Lung microvascular endothelial cell (primary cell): ENCODE measurements around the gene MEPE. TPM values are rescaled to one million over a fixed set of nuclear protein-coding genes. Genes with fewer than 3 reads are reported as not detected.
"Not testable (repeated sequence)": the region's sequence is repeated elsewhere in the genome, so short reads cannot be mapped to it uniquely, and the experiment has no call there.

Source experiments
- DNase-seq, 2 donors: peaks; one replicate each; pipeline versions ENCODE4 v3.0.0 to v3.0.0-alpha.2; 2010; ENCODE audit warnings: low read depth in 2 of 2
- total RNA-seq: library from RNA; depleted of rRNA; stranded (reverse); fragments of >200 nt; gene quantifications from 2 replicates; pipeline ENCODE4 v1.2.1, GENCODE V29; 2014

The MEPE gene
- total RNA-seq, 1 donor from 2014 or later, result not detected

GRCh38 chr4:87882321-87882720 is 49.6 kb downstream of the MEPE start:
- peak in 1 of 2 donors; percentile 21 for DNase-seq

- DNase-seq, result no peak
Observed at GRCh38 chr4:87882861-87883260, 50.1 kb downstream of the MEPE start.

GRCh38 chr4:87884976-87885549 is 52.3 kb downstream of the MEPE start:
- no peak for DNase-seq

- no peak for DNase-seq
Observed at GRCh38 chr4:87886083-87886482, 53.3 kb downstream of the MEPE start.

GRCh38 chr4:87890753-87891152 is 58.0 kb downstream of the MEPE start:
- not testable (repeated sequence) for DNase-seq

- peak in 1 of 2 donors; percentile 52 for DNase-seq
Observed at GRCh38 chr4:87895964-87896621, 63.3 kb downstream of the MEPE start.

Other genes starting within 250 kb of the MEPE start
- gene DSPP, start 224.4 kb upstream of the MEPE start, total RNA-seq, result not detected in 2 replicates
- gene DMP1, start 182.7 kb upstream of the MEPE start, total RNA-seq, result not detected in 2 replicates
- not detected in 2 replicates for gene IBSP, start 33.4 kb upstream of the MEPE start, total RNA-seq
- not detected in 2 replicates for gene SPP1, start 142.7 kb downstream of the MEPE start, total RNA-seq
- 14.9 and 22.7 TPM in 2 replicates for gene PKD2, start 174.7 kb downstream of the MEPE start, total RNA-seq